ENCODE data around the gene CEACAM19. TPM values are rescaled to one million over a fixed set of nuclear protein-coding genes. Genes with fewer than 3 reads are reported as not detected.
"Not testable (repeated sequence)": the region's sequence is repeated elsewhere in the genome, so short reads cannot be mapped to it uniquely, and the experiment has no call there.

CEACAM19 gene
- total RNA-seq, 1 donor from 2014 or later: 8.0 TPM

GRCh38 chr19:44702551-44703176 is 31.4 kb downstream of the CEACAM19 start:
- ATAC-seq: no peak

- ATAC-seq: peak; percentile 7
Observed at GRCh38 chr19:44703336-44704078, 32.2 kb downstream of the CEACAM19 start.

- no peak for ATAC-seq
Observed at GRCh38 chr19:44704982-44705381, 33.7 kb downstream of the CEACAM19 start.

- no peak for ATAC-seq
Observed at GRCh38 chr19:44705502-44706010, 34.3 kb downstream of the CEACAM19 start.

- no peak for ATAC-seq
Observed at GRCh38 chr19:44706506-44707236, 35.4 kb downstream of the CEACAM19 start.

- no peak for ATAC-seq
Observed at GRCh38 chr19:44707794-44708193, 36.5 kb downstream of the CEACAM19 start.

- ATAC-seq: no peak
Observed at GRCh38 chr19:44708940-44709339, 37.7 kb downstream of the CEACAM19 start.

- not testable (repeated sequence) for ATAC-seq
Observed at GRCh38 chr19:44709434-44710266, 38.4 kb downstream of the CEACAM19 start.

- no peak for ATAC-seq
Observed at GRCh38 chr19:44710483-44710882, 39.2 kb downstream of the CEACAM19 start.

GRCh38 chr19:44712864-44713515 is 41.7 kb downstream of the CEACAM19 start:
- peak; percentile 38 for ATAC-seq

GRCh38 chr19:44714597-44715169 is 43.4 kb downstream of the CEACAM19 start:
- no peak for ATAC-seq

GRCh38 chr19:44717603-44718002 is 46.3 kb downstream of the CEACAM19 start:
- ATAC-seq: no peak

GRCh38 chr19:44718441-44719261 is 47.4 kb downstream of the CEACAM19 start:
- peak; percentile 52 for ATAC-seq

- no peak for ATAC-seq
Observed at GRCh38 chr19:44719262-44719701, 48.0 kb downstream of the CEACAM19 start.

GRCh38 chr19:44720396-44720795 is 49.1 kb downstream of the CEACAM19 start:
- not testable (repeated sequence) for ATAC-seq

- ATAC-seq: no peak
Observed at GRCh38 chr19:44720945-44721344, 49.7 kb downstream of the CEACAM19 start.

GRCh38 chr19:44721369-44721768 is 50.1 kb downstream of the CEACAM19 start:
- ATAC-seq: not testable (repeated sequence)

GRCh38 chr19:44722131-44723121 is 51.1 kb downstream of the CEACAM19 start:
- no peak for ATAC-seq

Data from esophagus mucosa (tissue), 1 donor.